PC-9 (cell line): Measurements from ENCODE around the gene MLXIP.

Source experiments
- EZH2 ChIP-seq: fragments of 200-600 bp; sonication (generic); IDR thresholded peaks from 2 replicates; pipeline ENCODE4 v1.8.0; 2017; ENCODE audit warnings: antibody characterized with exemption, low read depth
- TF ChIP-seq, protein P1 (sequence below): fragments of 200-600 bp; sonication (generic); conservative IDR thresholded peaks from 2 replicates; pipeline ENCODE4 v1.6.1; 2017; ENCODE audit warnings: mixed run types, antibody characterized with exemption, mild to moderate bottlenecking, moderate library complexity

DNA sequence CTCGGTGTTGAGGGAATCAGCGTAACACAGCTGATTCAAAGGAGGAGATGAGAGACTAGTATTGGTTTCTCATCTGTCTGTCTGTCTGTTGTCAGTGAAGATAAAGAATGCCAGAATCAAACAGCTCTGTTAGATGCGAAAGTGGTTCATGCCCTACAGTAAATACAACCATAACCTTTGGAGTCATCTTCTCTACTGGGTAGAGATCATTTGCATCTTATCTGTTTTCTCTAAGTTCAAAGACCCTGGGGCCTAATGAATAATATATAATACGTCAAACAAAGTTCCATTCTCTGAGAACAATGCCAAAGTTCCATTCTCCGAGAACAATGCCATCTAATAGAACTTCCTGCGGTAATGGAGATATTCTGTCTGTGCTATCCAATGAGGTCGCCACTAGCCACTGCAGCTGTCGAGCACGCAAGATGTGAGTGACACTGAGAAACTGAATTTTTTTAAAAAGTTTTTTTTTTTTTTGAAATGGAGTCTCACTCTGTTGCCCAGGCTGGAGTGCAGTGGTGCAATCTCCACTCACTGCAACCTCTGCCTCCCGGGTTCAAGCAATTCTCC is 88.9 kb downstream of the MLXIP start:
- TF ChIP-seq, protein P1, sequence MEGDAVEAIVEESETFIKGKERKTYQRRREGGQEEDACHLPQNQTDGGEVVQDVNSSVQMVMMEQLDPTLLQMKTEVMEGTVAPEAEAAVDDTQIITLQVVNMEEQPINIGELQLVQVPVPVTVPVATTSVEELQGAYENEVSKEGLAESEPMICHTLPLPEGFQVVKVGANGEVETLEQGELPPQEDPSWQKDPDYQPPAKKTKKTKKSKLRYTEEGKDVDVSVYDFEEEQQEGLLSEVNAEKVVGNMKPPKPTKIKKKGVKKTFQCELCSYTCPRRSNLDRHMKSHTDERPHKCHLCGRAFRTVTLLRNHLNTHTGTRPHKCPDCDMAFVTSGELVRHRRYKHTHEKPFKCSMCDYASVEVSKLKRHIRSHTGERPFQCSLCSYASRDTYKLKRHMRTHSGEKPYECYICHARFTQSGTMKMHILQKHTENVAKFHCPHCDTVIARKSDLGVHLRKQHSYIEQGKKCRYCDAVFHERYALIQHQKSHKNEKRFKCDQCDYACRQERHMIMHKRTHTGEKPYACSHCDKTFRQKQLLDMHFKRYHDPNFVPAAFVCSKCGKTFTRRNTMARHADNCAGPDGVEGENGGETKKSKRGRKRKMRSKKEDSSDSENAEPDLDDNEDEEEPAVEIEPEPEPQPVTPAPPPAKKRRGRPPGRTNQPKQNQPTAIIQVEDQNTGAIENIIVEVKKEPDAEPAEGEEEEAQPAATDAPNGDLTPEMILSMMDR: no peak
- no peak for TF ChIP-seq EZH2
